Astrocyte (in vitro differentiated cells and primary cell): ENCODE results near the gene CRNKL1.

ENCODE experiments used
- CTCF ChIP-seq: IDR thresholded peaks from 2 replicates; pipeline ENCODE4 v1.5.1; 2011; ENCODE audit warnings: low read depth, mild to moderate bottlenecking, inconsistent platforms, low read length, moderate library complexity; ENCODE audit not compliant: insufficient read depth
- EZH2 ChIP-seq: IDR thresholded peaks from 2 replicates; pipeline ENCODE4 v1.6.1; 2012; ENCODE audit warnings: mild to moderate bottlenecking, low read length, inconsistent platforms; ENCODE audit not compliant: insufficient read depth

DNA sequence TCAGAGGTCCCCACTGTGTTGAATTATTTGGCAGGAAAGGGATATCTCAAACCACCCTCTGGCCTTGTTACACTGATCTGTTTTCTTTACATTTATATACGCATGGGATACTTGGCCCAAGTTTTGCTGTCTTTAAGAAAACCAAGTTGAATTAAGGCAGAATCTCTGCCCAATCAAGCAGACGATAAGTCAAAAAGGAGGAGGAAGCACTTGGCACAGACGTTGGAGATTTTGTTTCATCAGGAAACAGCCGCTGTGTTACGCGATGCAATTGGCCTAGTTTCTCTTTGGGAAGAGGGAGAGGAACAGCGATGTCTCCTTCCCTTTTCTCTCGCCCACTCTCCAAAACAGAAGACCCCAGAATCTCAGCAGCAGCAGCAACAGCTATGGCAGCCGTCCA, 55.3 kb downstream of the CRNKL1 start:
- no peak for TF ChIP-seq CTCF
- no peak for TF ChIP-seq EZH2
